ENCODE data around the gene CAT.

GRCh38 chr11:34427186-34427805, 11.4 kb upstream of the CAT start:
- TF ChIP-seq CEBPB (tag; IDR thresholded peaks at IDR 0.05) (peak; percentile 58), ETV5 (CRISPR knock-in tag; IDR thresholded peaks at IDR 0.05; ENCODE audit: low read depth) (no peak), REST (IDR thresholded peaks at IDR 0.05; ENCODE audit: borderline replicate concordance) (no peak), REST (CRISPR knock-in tag; IDR thresholded peaks at IDR 0.05; ENCODE audit: low read depth) (no peak)
